Measurements from ENCODE around the gene SGCA. TPM values are rescaled to one million over a fixed set of nuclear protein-coding genes. Genes with fewer than 3 reads are reported as not detected.

Gene SGCA
- total and polyA plus RNA-seq, 2 of the 8 experiments (the other 6 are each of a cell fraction or from before 2014, with no cell fraction given) = 0.12 TPM; not detected in 1

GRCh38 chr17:50144845-50145531 is 20.8 kb upstream of the SGCA start:
- Histone ChIP-seq H3K23me2 (ENCODE audit: low read depth, low read length) (peaks cover 13% of the 10 kb centered on the region), H3K56ac (replicated peaks; ENCODE audit: insufficient read length, low read depth, low read length) (no peak overlapping the region), H2BK12ac (ENCODE audit: low read depth, low read length) (no peak overlapping the region), H2BK120ac (replicated peaks; ENCODE audit: low read depth, low read length) (no peak overlapping the region), H3K79me1 (ENCODE audit: low read depth, low read length) (peaks cover 8% of the 10 kb centered on the region), H2BK20ac (ENCODE audit: low read length) (no peak overlapping the region), H4K20me1 (replicated peaks in 1 of 2; ENCODE audit: control insufficient read depth in 1 of 2, insufficient read depth in 2 of 2, low read length in 2 of 2) (peaks cover 12 to 16% of the 10 kb centered on the region in 2 experiments), H3K9ac (replicated peaks in 1 of 4; ENCODE audit: extremely low read depth in 1 of 4, low read depth in 3 of 4, low read length in 3 of 4) (no peak overlapping the region), H3K23ac (ENCODE audit: insufficient read length) (no peak overlapping the region), H3K4me2 (ENCODE audit: insufficient read depth in 1 of 2, low read depth in 2 of 2, low read length in 2 of 2) (no peak overlapping the region), H2BK15ac (ENCODE audit: low read length) (no peak overlapping the region), H4K8ac (ENCODE audit: extremely low read depth, insufficient read depth, low read length) (no peak overlapping the region), H3K27me3 (replicated peaks in 1 of 4; ENCODE audit: control insufficient read depth in 3 of 4, extremely low read depth in 1 of 4, insufficient read depth in 3 of 4, low read length in 3 of 4) (peaks cover 2 to 10% (median 10%) of the 10 kb centered on the region in 4 experiments; a peak in 6 of 7 replicates), H3K79me2 (ENCODE audit: control insufficient read depth in 1 of 2, insufficient read depth in 2 of 2, low read length in 2 of 2) (no peaks in the 10 kb centered on the region; a peak in 1 of 4 replicates), H3K4ac (replicated peaks; ENCODE audit: insufficient read length, low read depth, low read length) (no peak overlapping the region), H4K91ac (replicated peaks; ENCODE audit: insufficient read length, low read length) (no peak overlapping the region), H3K4me3 (ENCODE audit: extremely low read depth in 1 of 4, insufficient read depth in 2 of 4, low read depth in 3 of 4, low read length in 4 of 4) (no peak overlapping the region), H3K4me1 (replicated peaks in 1 of 4; ENCODE audit: control insufficient read depth in 3 of 4, insufficient read depth in 4 of 4, low read length in 3 of 4) (peaks cover 0 to 32% (median 12%) of the 10 kb centered on the region in 4 experiments; a peak in 6 of 7 replicates), H3K14ac (ENCODE audit: insufficient read length) (no peak overlapping the region), H2AFZ (ENCODE audit: low read length) (no peak overlapping the region), H2BK5ac (ENCODE audit: low read depth, low read length) (no peak overlapping the region), H3K27ac (ENCODE audit: low read depth, low read length) (no peak overlapping the region), H3K36me3 (ENCODE audit: control insufficient read depth in 2 of 4, insufficient read depth in 4 of 4, low read length in 3 of 4) (peaks cover 0 to 6% (median 2%) of the 10 kb centered on the region in 4 experiments; a peak in 2 of 8 replicates), H3K9me3 (ENCODE audit: insufficient read depth in 2 of 2, low read depth in 1 of 2, low read length in 1 of 2) (no peaks in the 10 kb centered on the region), H2AK5ac (ENCODE audit: low read depth, low read length) (no peak overlapping the region), H3K18ac (ENCODE audit: extremely low read depth, low read length) (no peak overlapping the region), H4K5ac (ENCODE audit: insufficient read length, low read depth, low read length) (no peak overlapping the region)
- FAIRE-seq = no peak
- no peak for DNase-seq (ENCODE audit: low read depth in 1 of 2, low spot score in 2 of 2)
- ChIA-PET POLR2A (ENCODE audit: partially characterized antibody) (interaction anchor here (0.6 to 1.5 kb wide), 3 partner anchors 8 to 1838 kb away, joined by 3 to 4 read pairs (median 4); no protein-coding TSS in a partner anchor), CTCF (ENCODE audit: partially characterized antibody) (interaction anchor here (0.8 to 21.6 kb wide), 12 partner anchors 4 to 151 kb away, joined by 3 to 299 read pairs (median 13); partner anchors contain the start of genes PDK2, PPP1R9B, SAMD14 and SGCA)
- WGBS, 2 experiments (ENCODE audit: extremely low coverage in 1 of 2, insufficient coverage in 1 of 2, insufficient read length in 1 of 2, insufficient replicate concordance in 2 of 2, low coverage in 1 of 2, low lambda C conversion rate in 2 of 2, missing lambda C conversion rate in 1 of 2) = 91% methylated on average over 13 of the region's 16 CpGs; no CpG with 5 or more reads in 1 of the 2 experiments
- TF ChIP-seq KDM5A (IDR thresholded peaks at IDR 0.05; ENCODE audit: low read length) (no peak), MAX (IDR thresholded peaks at IDR 0.05) (no peak), SUZ12 (IDR thresholded peaks at IDR 0.05; ENCODE audit: low read length) (no peak), RFX5 (IDR thresholded peaks at IDR 0.05; ENCODE audit: borderline replicate concordance, low read depth, low read length) (no peak), SIN3A (conservative IDR thresholded peaks at IDR 0.05 in 1 of 2, IDR thresholded peaks at IDR 0.05 in 1 of 2; ENCODE audit: low read depth in 1 of 2, low read length in 2 of 2) (no peak), USF2 (IDR thresholded peaks at IDR 0.05; ENCODE audit: low read length) (no peak), GABPA (IDR thresholded peaks at IDR 0.05; ENCODE audit: borderline replicate concordance, insufficient read depth, low read length) (no peak), POLR2A (IDR thresholded peaks at IDR 0.05; ENCODE audit: control extremely low read depth in 1 of 2, low read depth in 2 of 2, low read length in 2 of 2) (no peak), BRCA1 (IDR thresholded peaks at IDR 0.05; ENCODE audit: low read depth, low read length) (no peak), JUN (IDR thresholded peaks at IDR 0.05; ENCODE audit: low read depth, low read length) (no peak), SP4 (IDR thresholded peaks at IDR 0.05; ENCODE audit: low read length) (no peak), CHD2 (IDR thresholded peaks at IDR 0.05; ENCODE audit: low read length) (no peak)
